Gastroesophageal sphincter (tissue), 3 donors: ENCODE data around the gene CTCFL.

ENCODE experiments used
- POLR2A ChIP-seq, 2 donors: fragments of 450-650 bp; IDR thresholded peaks; one replicate each; pipeline ENCODE4 v1.6.1; 2017; ENCODE audit warnings: antibody characterized with exemption in 2 of 2, mild to moderate bottlenecking in 2 of 2, moderate library complexity in 1 of 2
- POLR2AphosphoS5 ChIP-seq: sonication (generic); formaldehyde crosslinking; IDR thresholded peaks from one replicate; pipeline ENCODE4 v1.6.1; 2017; ENCODE audit warnings: antibody characterized with exemption
- TF ChIP-seq, protein P1 (sequence below), 4 experiments: fragments of 200-600 bp in 2 of 4; fragments of 450-650 bp in 2 of 4; sonication (generic) in 1 of 4; IDR thresholded peaks; one replicate each; pipeline ENCODE4 v1.5.1; 2017 to 2019; ENCODE audit warnings: antibody characterized with exemption in 4 of 4, mild to moderate bottlenecking in 2 of 4, moderate library complexity in 2 of 4

DNA sequence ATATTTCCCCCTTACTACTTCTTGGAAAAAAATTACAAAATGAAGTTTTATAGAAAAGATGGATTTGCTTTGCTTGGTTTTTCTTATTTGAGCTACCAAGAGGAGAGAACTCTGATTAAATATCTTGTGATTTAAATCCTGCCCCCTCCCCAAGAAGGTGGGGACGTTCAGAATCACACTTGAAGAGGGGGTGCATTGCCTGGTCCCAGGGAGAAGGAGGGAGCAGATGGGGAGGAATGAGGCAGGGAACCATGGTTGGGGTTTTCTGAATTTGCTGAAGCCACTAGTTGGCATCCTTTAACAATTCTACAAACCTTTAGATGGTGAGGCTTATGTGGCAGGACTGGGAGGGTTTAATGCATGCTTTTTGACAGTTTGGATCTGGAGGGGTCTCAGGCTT is 41.5 kb upstream of the CTCFL start:
- TF ChIP-seq POLR2AphosphoS5 (no peak), POLR2A (IDR thresholded peaks at IDR 0.05) (no peak)
- TF ChIP-seq, protein P1, sequence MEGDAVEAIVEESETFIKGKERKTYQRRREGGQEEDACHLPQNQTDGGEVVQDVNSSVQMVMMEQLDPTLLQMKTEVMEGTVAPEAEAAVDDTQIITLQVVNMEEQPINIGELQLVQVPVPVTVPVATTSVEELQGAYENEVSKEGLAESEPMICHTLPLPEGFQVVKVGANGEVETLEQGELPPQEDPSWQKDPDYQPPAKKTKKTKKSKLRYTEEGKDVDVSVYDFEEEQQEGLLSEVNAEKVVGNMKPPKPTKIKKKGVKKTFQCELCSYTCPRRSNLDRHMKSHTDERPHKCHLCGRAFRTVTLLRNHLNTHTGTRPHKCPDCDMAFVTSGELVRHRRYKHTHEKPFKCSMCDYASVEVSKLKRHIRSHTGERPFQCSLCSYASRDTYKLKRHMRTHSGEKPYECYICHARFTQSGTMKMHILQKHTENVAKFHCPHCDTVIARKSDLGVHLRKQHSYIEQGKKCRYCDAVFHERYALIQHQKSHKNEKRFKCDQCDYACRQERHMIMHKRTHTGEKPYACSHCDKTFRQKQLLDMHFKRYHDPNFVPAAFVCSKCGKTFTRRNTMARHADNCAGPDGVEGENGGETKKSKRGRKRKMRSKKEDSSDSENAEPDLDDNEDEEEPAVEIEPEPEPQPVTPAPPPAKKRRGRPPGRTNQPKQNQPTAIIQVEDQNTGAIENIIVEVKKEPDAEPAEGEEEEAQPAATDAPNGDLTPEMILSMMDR (IDR thresholded peaks at IDR 0.05) = no peak
